IMR-90 (cell line): Measurements from ENCODE around the gene AIFM2. TPM values are rescaled to one million over a fixed set of nuclear protein-coding genes. Genes with fewer than 3 reads are reported as not detected.

ENCODE experiments used
- ATAC-seq: fragments of 200-7000 bp; cut with Tn5 transposase; 2 replicates; pipeline ENCODE4 v1.9.1; 2020; ENCODE audit warnings: low read depth, mild to moderate bottlenecking, moderate library complexity
- BruUV-seq: library from RNA; stranded (reverse); fragments of 400-500 nt; replicated peaks from 2 replicates; lab custom pipeline; 2021; lab: Mats Ljungman, UMichigan
- CTCF ChIA-PET: fragments of 300-600 bp; formaldehyde crosslinking; extraction: SDS; loops from one replicate; lab custom pipeline; 2021; ENCODE audit warnings: antibody characterized with exemption; lab: Yijun Ruan, JAX
- POLR2A ChIA-PET: fragments of 300-600 bp; sonication (Branson Sonifier 250); formaldehyde crosslinking; loops from one replicate; lab custom pipeline; 2022; ENCODE audit warnings: antibody characterized with exemption; ENCODE audit not compliant: unreplicated experiment; lab: Charles Lee
- DNase-seq: peaks from one replicate; pipeline ENCODE4 v3.0.0; 2013
- H2AFZ ChIP-seq: replicated peaks from 2 replicates; pipeline ENCODE3; 2013; ENCODE audit warnings: low read length, mild to moderate bottlenecking; ENCODE audit not compliant: poor library complexity
- H2AK5ac ChIP-seq: 2 replicates; pipeline ENCODE4 v1.6.1; 2013; ENCODE audit warnings: low read depth, low read length, inconsistent platforms
- H2AK9ac ChIP-seq: replicated peaks from 2 replicates; pipeline ENCODE3; 2013; ENCODE audit warnings: mild to moderate bottlenecking, low read depth, low read length, moderate library complexity; ENCODE audit not compliant: poor library complexity
- H2BK120ac ChIP-seq: 2 replicates; pipeline ENCODE4 v1.6.1; 2013; ENCODE audit warnings: low read depth, low read length, inconsistent platforms
- H2BK15ac ChIP-seq: 3 replicates; pipeline ENCODE4 v1.6.1; 2013; ENCODE audit warnings: low read depth, low read length, inconsistent platforms
- H2BK20ac ChIP-seq: 2 replicates; pipeline ENCODE4 v1.6.1; 2013; ENCODE audit warnings: low read depth, mild to moderate bottlenecking, inconsistent platforms, low read length, moderate library complexity
- H2BK5ac ChIP-seq: 2 replicates; pipeline ENCODE4 v1.6.1; 2013; ENCODE audit warnings: mild to moderate bottlenecking, low read depth, low read length, inconsistent platforms; ENCODE audit not compliant: poor library complexity, severe bottlenecking
- H3K14ac ChIP-seq: replicated peaks from 2 replicates; pipeline ENCODE4 v1.6.1; 2013; ENCODE audit warnings: low read depth, low read length, inconsistent platforms
- H3K18ac ChIP-seq: 2 replicates; pipeline ENCODE4 v1.6.1; 2013; ENCODE audit warnings: low read depth, low read length, control low read depth
- H3K23ac ChIP-seq: 2 replicates; pipeline ENCODE4 v1.6.1; 2013; ENCODE audit warnings: low read depth, low read length, inconsistent platforms
- H3K27ac ChIP-seq: 2 replicates; pipeline ENCODE4 v1.5.1; 2013; ENCODE audit warnings: mild to moderate bottlenecking, control low read depth, low read length; ENCODE audit not compliant: insufficient read depth
- H3K27me3 ChIP-seq: 2 replicates; pipeline ENCODE4 v1.6.1; 2013; ENCODE audit warnings: low read length; ENCODE audit not compliant: control insufficient read depth, insufficient read depth
- H3K36me3 ChIP-seq: 2 replicates; pipeline ENCODE4 v1.6.1; 2013; ENCODE audit warnings: low read length, mixed read lengths; ENCODE audit not compliant: control insufficient read depth, insufficient read depth
- H3K4ac ChIP-seq: 2 replicates; pipeline ENCODE4 v1.6.1; 2013; ENCODE audit warnings: low read depth, low read length, inconsistent platforms
- H3K4me1 ChIP-seq: 2 replicates; pipeline ENCODE4 v1.6.1; 2013; ENCODE audit warnings: low read length, mixed read lengths; ENCODE audit not compliant: control insufficient read depth, insufficient read depth
- H3K4me2 ChIP-seq: 2 replicates; pipeline ENCODE4 v1.6.1; 2013; ENCODE audit warnings: low read depth, mild to moderate bottlenecking, control low read depth, low read length, moderate library complexity
- H3K4me3 ChIP-seq: 2 replicates; pipeline ENCODE4 v1.5.1; 2013; ENCODE audit warnings: low read depth, mild to moderate bottlenecking, control low read depth, low read length, moderate library complexity; ENCODE audit not compliant: insufficient read depth
- H3K56ac ChIP-seq: 2 replicates; pipeline ENCODE4 v1.6.1; 2013; ENCODE audit warnings: low read length, inconsistent platforms; ENCODE audit not compliant: insufficient read depth; ENCODE audit errors: extremely low read depth
- H3K79me1 ChIP-seq, 2 experiments: 2 replicates each; pipeline ENCODE4 v1.6.1; 2013; ENCODE audit warnings: low read length in 2 of 2, inconsistent platforms in 1 of 2, low read depth in 1 of 2
- H3K9ac ChIP-seq: 2 replicates; pipeline ENCODE4 v1.6.1; 2013; ENCODE audit warnings: low read depth, low read length, control low read depth
- H3K9me1 ChIP-seq: 2 replicates; pipeline ENCODE4 v1.6.1; 2013; ENCODE audit warnings: low read length, inconsistent platforms; ENCODE audit not compliant: insufficient read depth
- H3K9me3 ChIP-seq: 2 replicates; pipeline ENCODE4 v1.6.1; 2013; ENCODE audit warnings: low read length; ENCODE audit not compliant: control insufficient read depth, insufficient read depth
- H4K20me1 ChIP-seq: 2 replicates; pipeline ENCODE4 v1.6.1; 2013; ENCODE audit warnings: low read length, inconsistent platforms; ENCODE audit not compliant: insufficient read depth
- H4K5ac ChIP-seq: 2 replicates; pipeline ENCODE4 v1.6.1; 2013; ENCODE audit warnings: mild to moderate bottlenecking, low read depth, low read length, control low read depth
- H4K8ac ChIP-seq, 2 experiments: 2 replicates each; pipeline ENCODE4 v1.6.1; 2013; ENCODE audit warnings: low read depth in 2 of 2, low read length in 2 of 2, control low read depth in 1 of 2, inconsistent platforms in 1 of 2
- H4K91ac ChIP-seq: 2 replicates; pipeline ENCODE4 v1.6.1; 2013; ENCODE audit warnings: low read depth, low read length, inconsistent platforms; ENCODE audit not compliant: insufficient read depth
- BHLHE40 ChIP-seq: fragments of 150-350 bp; IDR thresholded peaks from 2 replicates; pipeline ENCODE4 v1.6.1; 2016; ENCODE audit warnings: mild to moderate bottlenecking, low read depth, low read length
- CEBPB ChIP-seq: IDR thresholded peaks from 2 replicates; pipeline ENCODE4 v1.6.1; 2012; ENCODE audit warnings: low read depth, low read length, improper control_type of control experiment
- CHD1 ChIP-seq: IDR thresholded peaks from 2 replicates; pipeline ENCODE4 v1.6.1; 2012; ENCODE audit warnings: low read depth, low read length, improper control_type of control experiment
- CTCF ChIP-seq: conservative IDR thresholded peaks from 2 replicates; pipeline ENCODE4 v1.5.1; 2012; ENCODE audit warnings: mild to moderate bottlenecking, low read depth, low read length, improper control_type of control experiment
- ELK1 ChIP-seq: fragments of 150-350 bp; IDR thresholded peaks from 2 replicates; pipeline ENCODE4 v1.6.1; 2016; ENCODE audit warnings: low read depth, mild to moderate bottlenecking, low read length, moderate library complexity, borderline replicate concordance
- FOS ChIP-seq: fragments of 150-350 bp; IDR thresholded peaks from 2 replicates; pipeline ENCODE4 v1.6.1; 2016; ENCODE audit warnings: low read depth, low read length
- MAFK ChIP-seq: IDR thresholded peaks from 2 replicates; pipeline ENCODE4 v1.6.1; 2012; ENCODE audit warnings: low read depth, low read length, improper control_type of control experiment
- MAZ ChIP-seq: IDR thresholded peaks from 2 replicates; pipeline ENCODE4 v1.6.1; 2012; ENCODE audit warnings: low read depth, mild to moderate bottlenecking, low read length, improper control_type of control experiment, moderate library complexity, borderline replicate concordance
- MXI1 ChIP-seq: IDR thresholded peaks from 2 replicates; pipeline ENCODE4 v1.6.1; 2012; ENCODE audit warnings: low read depth, mild to moderate bottlenecking, low read length, moderate library complexity, borderline replicate concordance
- NFE2L2 ChIP-seq: fragments of 150-350 bp; IDR thresholded peaks from 2 replicates; pipeline ENCODE4 v1.6.1; 2016; ENCODE audit warnings: low read depth, mild to moderate bottlenecking, low read length
- POLR2A ChIP-seq: IDR thresholded peaks from 2 replicates; pipeline ENCODE4 v1.6.1; 2012; ENCODE audit warnings: mild to moderate bottlenecking, low read depth, low read length
- RAD21 ChIP-seq: IDR thresholded peaks from 2 replicates; pipeline ENCODE4 v1.6.1; 2012; ENCODE audit warnings: low read length, improper control_type of control experiment
- RCOR1 ChIP-seq: IDR thresholded peaks from 2 replicates; pipeline ENCODE4 v1.6.1; 2012; ENCODE audit warnings: mild to moderate bottlenecking, low read length, improper control_type of control experiment; ENCODE audit not compliant: insufficient replicate concordance
- RFX5 ChIP-seq: IDR thresholded peaks from 2 replicates; pipeline ENCODE4 v1.8.0; 2012; ENCODE audit warnings: low read depth, mild to moderate bottlenecking, low read length, moderate library complexity
- SMC3 ChIP-seq: fragments of 150-350 bp; IDR thresholded peaks from 2 replicates; pipeline ENCODE4 v1.6.1; 2016; ENCODE audit warnings: low read depth, mild to moderate bottlenecking, antibody characterized with exemption, low read length, moderate library complexity
- USF2 ChIP-seq: fragments of 150-350 bp; IDR thresholded peaks from 2 replicates; pipeline ENCODE4 v1.6.1; 2017; ENCODE audit warnings: mild to moderate bottlenecking, antibody characterized with exemption, low read length, low read depth
- WGBS, 2 experiments: methylation state at CpG; one replicate each; pipeline versions ENCODE4 v1.1.5 to v1.1.7; 2013; ENCODE audit warnings: missing lambda C conversion rate in 2 of 2; ENCODE audit not compliant: insufficient read length in 1 of 2; ENCODE audit errors: extremely low coverage in 2 of 2; 5-methylcytosine and 5-hydroxymethylcytosine counted together
- dilution Hi-C: fragments of 300-500 bp; cut with HindIII; formaldehyde crosslinking; loops from one replicate; pipeline ENCODE4 v1.14.3; 2018; ENCODE audit warnings: low sequenced_read_pairs; ENCODE audit not compliant: unreplicated experiment
- in situ Hi-C: fragments of 300-500 bp; cut with MboI; formaldehyde crosslinking; loops from 3 replicates; pipeline ENCODE4 v1.14.3; 2019; ENCODE audit warnings: low sequenced_read_pairs, inconsistent platforms, mixed read lengths
- intact Hi-C: fragments of 100-400 bp; cut with micrococcal nuclease; formaldehyde crosslinking; loops from 2 replicates; pipeline ENCODE4 v1.10.0; 2022
- polyA plus RNA-seq, 3 experiments: library from polyadenylated mRNA; depleted of rRNA; stranded (reverse); fragments of >200 nt; gene quantifications; 2 replicates each; pipeline ENCODE4 v1.2.3, GENCODE V29; 2012; ENCODE audit warnings: low replicate concordance in 1 of 3
- total RNA-seq: library from RNA; depleted of rRNA; stranded (reverse); fragments of >200 nt; gene quantifications from 2 replicates; pipeline ENCODE4 v1.2.3, GENCODE V29; 2012

AIFM2 gene
- total and polyA plus RNA-seq, 2 of the 4 experiments (the other 2 are of a cell fraction): 2.0 to 4.6 TPM

- H2BK5ac ChIP-seq: no peak overlapping the region
- POLR2A ChIA-PET: no interaction called here
- no peak overlapping the region for H4K5ac ChIP-seq
- no peak overlapping the region for H3K14ac ChIP-seq
- H3K18ac ChIP-seq: no peak overlapping the region
- H3K9me3 ChIP-seq: no peaks in the 10 kb centered on the region
- H3K4ac ChIP-seq: no peak overlapping the region
- H4K8ac ChIP-seq: no peak overlapping the region
- no peak overlapping the region for H2AFZ ChIP-seq
- in situ Hi-C loops: no loop called here
- H2BK15ac ChIP-seq: no peak overlapping the region
- H3K23ac ChIP-seq: no peak overlapping the region
- no peak overlapping the region for H4K91ac ChIP-seq
- no peak overlapping the region for H3K56ac ChIP-seq
- H2BK20ac ChIP-seq: no peak overlapping the region
- peak; percentile 14 for DNase-seq
- H3K4me3 ChIP-seq: no peak overlapping the region
- dilution Hi-C loops: no loop called here
- ATAC-seq: no peak
- H3K79me1 ChIP-seq: no peaks in the 10 kb centered on the region
- H3K4me2 ChIP-seq: no peak overlapping the region
- H3K9ac ChIP-seq: no peak overlapping the region
- peaks cover 25% of the 10 kb centered on the region for H3K36me3 ChIP-seq
- H4K20me1 ChIP-seq: no peaks in the 10 kb centered on the region
- intact Hi-C loops: no loop called here
- no peak overlapping the region for H2AK9ac ChIP-seq
- no peaks in the 10 kb centered on the region for H3K4me1 ChIP-seq
- TF ChIP-seq FOS (no peak), SMC3 (no peak), RFX5 (no peak), ELK1 (no peak), NFE2L2 (no peak), CHD1 (no peak), CTCF (no peak), POLR2A (no peak), RAD21 (no peak), MAZ (no peak), MXI1 (no peak), RCOR1 (no peak), USF2 (no peak), MAFK (no peak), BHLHE40 (no peak), CEBPB (no peak)
- no peaks in the 10 kb centered on the region for H3K27me3 ChIP-seq
- H3K27ac ChIP-seq: no peak overlapping the region
- BruUV-seq: no TSS peak
- WGBS, 2 experiments: 98% methylated on average over 6 of the region's 8 CpGs; no CpG with 5 or more reads in 1 of the 2 experiments
- H2AK5ac ChIP-seq: no peak overlapping the region
- CTCF ChIA-PET: no interaction called here
- peaks cover 2% of the 10 kb centered on the region; the same call in 1 of the 2 replicates for H3K9me1 ChIP-seq
- H2BK120ac ChIP-seq: no peak overlapping the region
Measured at GRCh38 chr10:70090013-70090412, 42.6 kb downstream of the AIFM2 start.
